Activated effector memory CD4-positive, alpha-beta T cell treated with anti-CD3 and anti-CD28 coated beads, Interleukin-2, amount 50 U/mL, for 16 hours (primary cell): ENCODE data around the gene PARVB.
A peak's percentile ranks its signal among the peaks of the same experiment; 100 is the strongest.

Experiments
- DNase-seq: peaks from one replicate; pipeline ENCODE4 v3.0.0-alpha.2; 2020

PARVB gene

DNA sequence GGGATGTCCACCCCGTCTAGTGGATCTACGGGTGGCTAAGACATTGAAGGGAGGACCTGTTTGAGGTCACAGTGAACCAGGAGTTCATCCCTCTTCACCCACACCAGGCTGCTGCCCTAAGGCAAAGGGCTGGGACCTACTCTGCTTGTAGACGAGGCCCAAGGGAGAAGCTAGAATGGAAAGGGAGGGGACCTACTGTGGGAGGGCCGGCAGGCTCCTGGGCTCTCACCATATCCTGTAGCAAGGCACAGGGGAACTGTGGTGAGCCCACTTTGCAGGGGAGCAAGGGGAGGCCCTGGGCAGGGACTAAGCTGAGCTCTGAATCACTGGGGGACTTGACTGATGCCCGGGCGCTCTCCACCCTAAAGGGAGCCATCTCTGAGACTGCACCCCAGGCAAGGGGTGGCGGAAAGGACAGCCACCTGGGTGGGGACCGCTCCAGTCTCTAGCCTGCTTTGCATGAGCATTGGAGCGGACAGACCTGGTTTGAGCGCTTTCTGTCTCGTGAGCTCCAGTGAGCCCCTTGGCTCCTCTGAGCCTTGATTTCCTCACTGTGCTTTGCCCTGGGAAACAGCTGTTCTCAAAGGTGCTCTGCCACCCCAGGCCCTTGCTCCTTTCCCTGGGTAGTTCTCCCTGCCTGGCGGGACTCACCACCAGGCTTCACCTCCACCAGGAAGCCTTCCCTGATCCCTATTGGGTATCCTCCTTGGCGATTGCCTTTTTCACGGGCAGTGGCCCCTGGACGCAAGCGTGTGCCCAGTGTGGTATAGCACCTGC is 180.8 kb downstream of the PARVB start:
- peak; percentile 55 for DNase-seq

DNA sequence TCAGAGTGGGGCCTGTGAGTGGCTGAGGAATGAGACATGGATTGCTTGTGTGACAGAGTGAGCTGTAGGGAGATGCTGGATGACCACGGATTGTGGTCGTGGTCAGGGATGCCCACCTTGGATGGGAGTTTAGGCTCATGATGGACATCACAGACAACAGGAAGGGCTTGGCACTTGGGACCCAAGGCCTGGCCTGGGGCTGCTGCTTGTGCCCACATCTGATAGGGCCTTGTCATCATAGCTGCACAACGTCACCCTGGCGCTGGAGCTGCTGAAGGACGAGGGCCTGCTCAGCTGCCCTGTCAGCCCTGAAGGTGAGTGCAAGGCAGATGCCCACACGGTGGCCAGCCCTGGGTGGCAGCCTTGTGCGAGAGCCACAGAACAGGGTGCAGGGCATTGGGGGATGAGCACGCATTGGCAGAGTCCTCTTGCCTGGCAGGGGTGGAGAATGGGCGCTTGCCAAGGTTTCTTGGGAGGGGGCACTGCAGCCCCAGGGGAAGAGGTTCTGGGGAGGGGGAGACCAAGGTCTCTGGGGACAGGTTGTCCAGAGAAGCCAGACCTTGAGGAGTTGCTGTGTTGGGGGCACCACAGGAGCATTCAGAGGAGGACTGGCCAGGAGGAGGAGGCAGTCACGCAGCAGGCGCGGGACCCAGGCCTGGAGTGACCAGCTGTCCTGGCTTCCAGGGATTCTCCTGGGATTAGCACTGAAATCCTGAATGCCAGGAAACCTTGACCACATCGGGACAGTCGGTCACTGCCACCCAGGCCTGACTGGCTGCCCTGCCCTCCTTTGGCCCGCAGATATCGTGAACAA is 181.6 kb downstream of the PARVB start:
- DNase-seq, result peak; percentile 59

DNA sequence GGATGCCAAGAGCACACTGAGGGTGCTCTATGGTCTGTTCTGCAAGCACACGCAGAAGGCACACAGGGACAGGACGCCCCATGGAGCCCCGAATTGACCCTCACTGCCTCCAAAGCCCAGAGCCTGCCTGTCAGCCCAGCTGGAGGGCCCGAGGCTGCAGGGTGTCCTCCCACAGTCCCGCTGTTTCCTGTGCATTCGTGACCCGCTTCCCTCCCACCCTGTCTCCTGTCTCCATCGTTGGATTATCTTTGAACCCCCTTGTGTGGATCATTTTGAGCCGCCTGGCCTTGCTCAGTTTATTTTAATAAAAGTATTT is 182.2 kb downstream of the PARVB start:
- DNase-seq, result peak; percentile 50

DNA sequence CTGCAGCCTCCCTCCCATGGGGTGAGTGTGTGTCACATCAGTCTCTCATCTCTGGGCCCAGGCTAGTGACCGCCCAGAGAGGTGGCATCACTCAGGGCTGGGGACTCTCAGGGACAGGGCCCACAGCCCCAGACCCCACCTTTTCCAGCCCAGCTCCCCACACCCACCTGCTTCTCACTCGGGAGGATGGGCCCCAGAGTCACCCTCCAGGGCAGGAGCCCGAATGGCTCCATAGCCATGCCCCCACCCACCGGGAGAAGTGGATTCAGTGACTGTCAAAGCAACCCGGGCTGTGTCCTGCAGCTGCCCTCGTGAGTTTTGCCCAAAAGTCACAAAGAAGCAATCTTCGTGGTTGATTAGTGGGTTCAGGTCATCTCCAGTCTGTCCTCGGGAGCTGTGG is 182.6 kb downstream of the PARVB start:
- DNase-seq, result peak; percentile 54

DNA sequence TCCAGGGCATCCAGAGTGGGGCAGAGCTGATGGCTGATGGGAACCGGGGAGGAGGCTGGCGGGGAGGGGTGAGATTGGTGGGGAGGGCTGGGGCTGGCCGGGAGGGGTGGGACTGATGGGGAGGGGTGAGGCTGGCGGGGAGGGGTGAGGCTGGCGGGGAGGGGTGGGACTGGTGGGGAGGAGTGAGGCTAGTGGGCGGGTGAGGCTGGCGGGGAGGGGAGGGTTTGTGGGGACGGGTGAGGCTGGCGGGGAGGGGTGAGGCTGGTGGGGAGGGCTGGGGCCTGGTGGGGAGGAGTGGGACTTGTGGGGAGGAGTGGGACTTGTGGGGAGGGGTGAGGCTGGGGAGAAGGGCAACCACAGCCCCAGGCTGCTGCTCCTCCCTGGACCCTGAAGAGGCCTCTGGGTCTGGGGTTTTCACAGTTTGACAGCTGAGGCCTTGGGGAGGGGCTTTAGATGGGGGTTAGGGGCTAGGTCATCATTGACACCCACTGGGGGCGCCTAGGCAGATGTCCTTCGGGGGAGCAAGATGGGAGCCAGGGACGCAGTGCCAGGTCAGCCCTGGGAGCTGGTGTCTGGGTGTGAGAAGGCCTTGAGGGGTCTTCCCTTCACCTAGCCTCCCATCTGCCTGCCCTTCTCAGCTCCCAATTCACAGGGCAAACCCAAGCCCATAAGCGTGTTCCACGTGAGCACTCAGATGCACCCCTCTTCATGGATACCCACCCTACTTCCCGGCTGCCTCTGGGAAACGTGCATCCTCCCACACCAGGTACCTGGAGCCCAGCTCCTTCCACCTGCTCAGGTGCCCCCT is 183.3 kb downstream of the PARVB start:
- peak; percentile 58 for DNase-seq

DNA sequence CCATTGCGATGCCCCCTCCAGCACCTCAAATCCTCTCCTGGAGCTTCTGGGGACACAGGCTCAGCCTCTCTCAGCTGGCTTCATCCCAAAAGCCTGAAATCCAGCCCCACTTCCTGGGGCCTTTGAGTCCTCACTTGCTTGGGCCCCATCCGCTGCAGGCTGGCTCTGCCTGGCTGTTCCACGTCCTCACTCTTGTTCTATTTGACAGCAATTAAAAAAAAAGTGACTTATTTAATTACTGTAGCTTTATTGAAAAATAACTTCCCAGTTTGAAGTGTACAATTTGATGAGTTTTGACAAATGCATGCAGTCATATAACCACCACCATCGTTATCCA is 183.8 kb downstream of the PARVB start:
- peak; percentile 48 for DNase-seq

DNA sequence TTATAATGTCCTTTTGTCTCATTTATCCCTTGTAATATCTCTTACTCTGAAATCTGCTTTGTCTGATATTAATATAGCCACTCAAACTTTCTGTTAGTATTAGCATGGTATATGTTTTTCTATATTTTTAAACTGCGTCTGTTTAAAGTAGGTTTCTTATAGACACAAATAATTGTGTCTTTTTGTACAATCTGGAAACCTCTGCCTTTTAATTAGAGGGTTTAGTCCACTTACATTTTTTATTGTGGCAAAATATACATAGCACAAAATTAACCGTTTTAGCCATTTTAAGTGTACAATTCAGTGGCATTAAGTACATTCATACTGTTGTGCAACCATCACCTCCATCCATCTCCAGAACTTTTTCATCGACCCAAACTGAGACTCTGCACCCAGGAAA is 185.2 kb downstream of the PARVB start:
- DNase-seq, result no peak

DNA sequence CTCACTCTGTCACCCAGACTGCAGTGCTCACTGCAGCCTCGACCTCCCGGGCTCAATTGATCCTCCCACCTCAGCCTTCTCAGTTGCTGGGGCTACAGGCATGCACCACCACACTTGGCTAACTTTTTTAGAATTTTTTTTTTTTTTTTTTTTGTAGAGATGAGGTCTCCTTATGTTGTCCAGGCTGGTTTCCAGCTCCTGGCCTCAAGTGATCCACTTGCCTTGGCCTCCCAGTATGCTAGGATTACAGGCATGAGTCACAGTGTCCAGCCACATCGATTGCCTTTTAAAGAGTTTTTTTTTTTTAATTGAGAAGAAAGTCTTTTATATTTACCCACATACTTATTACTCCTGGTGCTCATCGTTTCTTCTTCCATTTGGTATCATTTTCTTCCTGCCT is 186.6 kb downstream of the PARVB start:
- no peak for DNase-seq

DNA sequence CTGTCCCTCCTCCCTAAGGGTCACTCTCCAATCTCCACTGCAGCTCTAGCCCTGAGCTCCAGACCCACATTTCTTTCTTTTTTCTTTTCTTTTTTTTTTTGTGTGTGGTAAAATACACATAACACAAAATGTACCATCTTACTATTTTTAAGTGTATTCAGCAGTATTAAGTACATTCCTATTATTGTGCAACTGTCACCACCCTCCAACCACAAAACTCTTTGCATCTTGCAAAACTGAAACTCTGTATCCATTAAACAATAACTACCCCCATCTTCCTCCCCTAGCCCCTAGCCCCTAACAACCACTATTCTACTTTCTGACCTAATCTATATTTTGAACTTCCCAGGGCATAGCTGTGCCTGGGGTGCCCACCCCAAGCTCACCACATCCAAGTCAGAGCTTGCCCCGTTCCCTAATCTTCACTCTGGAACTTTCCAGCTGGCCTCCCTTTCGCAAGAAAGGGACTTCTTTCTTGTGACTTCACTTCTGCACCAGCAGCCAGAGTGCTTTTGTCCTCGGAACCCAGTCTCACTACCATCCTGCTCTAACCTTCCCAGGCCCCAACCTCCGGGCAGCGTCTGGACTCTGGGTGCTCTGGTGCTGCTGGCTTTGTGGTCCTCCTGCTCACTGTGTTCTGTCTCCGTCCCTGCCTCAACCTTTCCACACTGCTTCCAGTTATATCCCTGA is 187.3 kb downstream of the PARVB start:
- DNase-seq, result no peak

DNA sequence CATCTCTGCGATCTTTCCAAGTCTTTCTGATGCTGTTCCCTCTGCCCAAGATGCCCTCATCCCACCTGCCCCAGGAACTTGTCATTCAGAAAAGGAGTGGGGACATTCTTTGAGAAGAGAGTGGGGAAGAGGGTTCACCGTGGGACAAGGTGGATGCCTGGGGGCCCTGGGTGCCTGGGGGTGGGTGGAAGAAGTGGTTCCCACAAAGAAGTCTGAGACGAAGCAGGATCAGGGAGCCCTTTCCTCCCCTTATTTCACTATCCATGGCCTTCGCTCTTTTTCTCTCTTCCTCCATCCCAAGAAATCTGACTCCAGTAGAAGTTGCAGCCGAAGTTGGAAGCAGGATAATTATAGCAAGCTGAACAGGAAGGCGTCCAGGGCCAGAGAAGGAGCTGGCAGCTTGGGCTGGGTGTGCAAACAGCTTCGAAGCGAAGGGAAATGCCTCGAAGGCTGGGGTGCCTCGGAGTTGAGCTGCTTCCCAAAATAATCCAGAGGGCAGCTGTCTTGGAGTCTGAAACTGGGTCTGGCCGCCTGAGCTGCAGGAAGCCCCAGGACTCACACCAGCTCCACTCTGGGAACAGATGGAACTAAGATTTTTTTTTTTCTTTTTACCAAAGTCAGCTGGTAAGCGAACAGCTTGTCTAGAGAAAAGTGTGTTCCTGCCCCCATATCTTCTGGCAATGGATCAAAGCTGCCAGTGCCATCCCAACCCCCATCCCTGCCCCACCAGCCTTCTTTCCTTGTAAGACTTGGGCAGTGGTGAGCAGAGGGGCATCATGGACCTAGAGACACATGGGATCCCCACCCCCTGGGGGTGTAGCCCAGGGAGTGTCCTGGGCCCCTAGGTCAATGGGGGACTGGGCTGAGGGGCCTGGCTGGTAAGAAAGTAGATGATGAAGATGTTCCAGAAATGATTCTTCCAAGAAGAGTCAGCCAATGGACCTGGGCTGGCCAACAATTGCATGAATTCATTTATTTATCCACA is 188.1 kb downstream of the PARVB start:
- DNase-seq, result no peak

DNA sequence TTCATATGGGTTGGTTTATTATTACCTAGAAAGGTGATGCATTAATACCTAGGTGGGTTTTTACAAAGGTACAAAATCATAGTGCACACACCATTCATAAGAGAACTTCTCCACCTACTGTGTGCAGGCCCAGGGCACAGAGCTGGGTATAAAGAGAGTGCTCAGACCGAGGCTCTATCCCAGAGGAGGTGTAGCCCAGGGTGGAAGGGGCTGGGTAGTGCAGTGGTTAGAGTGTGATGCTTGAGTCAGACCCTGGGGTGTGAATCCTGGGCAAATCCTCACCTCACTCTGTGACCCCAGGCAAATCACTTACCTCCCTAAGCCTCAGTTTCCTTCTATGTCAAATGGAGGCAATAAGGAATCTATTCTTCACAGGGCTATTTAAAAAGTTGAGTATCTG is 188.8 kb downstream of the PARVB start:
- DNase-seq, result no peak

DNA sequence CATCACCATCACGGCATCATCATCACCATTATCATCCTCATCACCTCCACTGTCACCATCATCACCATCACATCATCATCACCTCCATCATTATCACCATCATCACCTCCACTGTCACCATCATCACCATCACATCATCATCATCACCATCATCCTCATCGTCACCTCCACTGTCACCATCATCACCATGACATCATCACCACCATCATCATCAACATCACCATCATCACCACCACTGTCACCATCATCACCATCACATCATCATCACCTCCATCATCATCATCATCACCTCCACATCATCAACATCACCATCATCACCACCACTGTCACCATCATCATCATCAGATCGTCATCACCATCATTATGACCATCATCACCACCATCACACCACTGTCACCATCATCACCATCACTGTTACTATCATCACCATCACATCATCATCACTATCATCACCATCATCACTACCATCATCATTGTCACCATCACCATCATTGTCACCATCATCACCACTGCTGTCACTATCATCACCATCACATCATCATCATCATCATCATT is 189.5 kb downstream of the PARVB start:
- no peak for DNase-seq

DNA sequence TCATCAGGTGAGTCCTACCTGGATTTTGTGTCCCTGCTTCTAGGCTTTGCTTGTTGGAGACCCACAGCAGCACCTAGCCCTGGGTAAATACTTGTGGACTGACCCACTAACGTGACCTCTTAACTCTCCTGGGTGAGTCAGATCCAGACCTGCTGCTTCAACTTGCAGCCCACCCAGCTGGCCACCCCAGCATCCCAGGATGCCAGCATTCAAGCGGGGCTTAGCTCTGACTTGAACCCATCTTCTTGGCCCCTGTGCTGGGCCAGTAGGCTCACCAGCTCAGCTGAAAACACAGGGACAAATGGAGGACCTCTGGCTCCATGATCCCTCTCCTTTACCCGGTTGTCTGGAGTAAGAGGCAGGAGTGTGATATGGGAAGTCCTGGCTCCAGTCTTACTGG is 190.1 kb downstream of the PARVB start:
- DNase-seq, result no peak

DNA sequence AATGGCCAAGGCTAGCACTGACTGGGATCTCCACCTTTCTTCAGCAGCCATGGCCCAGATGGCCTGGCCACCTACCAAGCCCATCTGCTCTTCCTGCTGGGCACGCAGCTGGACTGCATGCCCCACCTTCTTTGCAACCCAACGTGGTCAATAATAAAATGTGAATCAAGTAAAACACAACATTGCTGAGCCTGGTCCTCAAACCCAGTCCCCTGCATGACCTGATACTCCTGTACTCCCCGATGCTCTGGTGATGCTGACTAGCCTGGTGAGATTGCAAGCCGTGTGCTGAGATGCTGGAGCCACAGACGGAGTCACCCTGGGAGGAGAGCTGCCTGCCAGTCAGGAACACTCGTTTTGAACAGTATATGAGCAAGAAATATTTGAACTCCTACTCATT is 190.7 kb downstream of the PARVB start:
- no peak for DNase-seq

DNA sequence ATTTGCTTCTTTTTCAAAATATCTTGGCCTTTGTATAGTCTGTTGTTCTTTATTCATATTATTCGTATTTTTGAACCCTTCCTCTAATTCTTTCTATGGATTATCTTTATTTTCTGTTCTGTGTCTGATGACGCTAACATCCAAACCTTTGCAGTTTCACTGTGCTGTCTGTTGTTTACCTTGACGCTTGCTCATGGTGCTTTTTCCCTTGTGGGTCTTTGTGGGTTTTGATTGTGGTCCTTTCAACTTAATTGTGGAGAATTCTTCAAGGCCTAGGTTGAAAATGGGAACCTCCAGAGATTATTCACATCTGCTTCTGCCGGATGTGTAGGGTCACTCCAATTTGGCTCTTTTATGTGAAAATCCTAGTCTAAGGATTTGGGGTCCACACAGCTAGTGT is 191.2 kb downstream of the PARVB start:
- DNase-seq, result no peak

DNA sequence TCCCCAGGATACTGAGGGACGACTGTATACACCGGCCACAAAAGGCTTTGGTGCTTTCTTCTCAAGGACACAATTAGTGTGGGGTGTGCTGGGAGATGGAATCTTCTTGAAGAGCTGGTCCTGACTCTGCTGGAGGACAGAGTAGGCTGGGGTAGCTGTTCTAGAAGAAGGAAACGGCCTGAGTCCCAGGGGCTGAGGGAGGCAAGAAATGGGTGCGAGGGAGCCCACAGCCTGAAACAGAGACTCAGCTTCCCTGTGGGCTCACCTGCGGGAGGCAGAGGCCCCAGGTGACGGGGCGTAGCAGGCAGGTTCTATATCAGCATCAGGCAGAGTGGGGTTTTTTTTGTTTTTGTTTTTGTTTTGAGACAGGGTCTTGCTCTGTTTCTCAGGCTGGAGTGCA is 193.2 kb downstream of the PARVB start:
- no peak for DNase-seq

DNA sequence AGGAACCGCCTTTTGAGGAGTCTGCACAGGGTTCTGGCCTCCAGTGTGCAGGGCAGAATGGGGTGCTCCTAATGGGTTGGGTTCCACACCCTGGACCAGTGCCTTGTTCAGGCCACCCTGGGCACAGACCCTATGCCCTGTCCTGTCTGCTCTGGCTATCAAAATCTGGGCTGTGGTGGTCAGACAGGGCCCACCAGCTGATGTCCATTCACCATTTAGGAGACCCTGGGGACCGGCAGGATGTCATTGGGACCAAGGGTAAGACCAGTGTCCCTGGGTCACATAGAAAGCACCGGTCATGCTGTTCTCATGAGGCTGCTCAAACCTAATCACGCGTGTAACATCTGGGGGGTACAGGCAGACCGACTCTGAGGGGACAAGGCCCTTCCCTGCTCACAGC is 194.0 kb downstream of the PARVB start:
- no peak for DNase-seq

DNA sequence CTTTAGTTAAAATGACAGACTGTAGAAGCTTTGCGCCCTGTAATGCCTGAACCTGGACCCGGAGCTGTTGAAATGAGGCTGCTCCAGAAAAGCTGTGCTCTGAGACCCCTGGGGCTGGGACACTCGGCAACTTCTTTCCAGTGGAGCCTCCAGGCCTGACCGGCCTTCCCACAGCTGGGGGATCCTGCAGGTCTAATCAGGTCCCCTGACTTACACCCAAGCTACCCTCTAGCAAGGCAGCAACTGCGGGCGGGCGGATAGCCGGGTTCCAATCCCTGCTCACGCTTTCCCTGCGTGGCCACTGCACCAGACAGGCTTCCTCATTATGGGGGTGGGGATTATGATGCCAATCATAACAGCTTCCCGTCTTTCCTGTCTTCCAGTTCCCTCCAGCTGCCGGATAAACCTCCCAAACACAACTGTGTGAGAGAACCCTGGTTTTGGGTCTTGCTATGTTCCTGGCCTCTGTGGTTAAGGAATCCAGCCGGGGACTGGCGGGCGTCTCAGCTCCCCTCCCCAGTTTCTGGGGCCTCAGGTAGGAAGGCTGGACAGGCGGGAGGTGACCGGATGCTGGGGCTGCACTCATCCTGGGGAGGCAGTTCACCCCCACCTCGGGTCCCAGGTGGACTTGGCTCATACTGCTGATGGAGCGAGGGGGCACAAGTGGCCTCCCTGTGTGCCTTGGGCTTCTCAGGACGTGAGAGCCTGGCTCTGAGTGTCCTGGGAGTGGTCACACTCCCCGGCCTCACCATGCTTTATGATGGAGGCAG is 195.2 kb downstream of the PARVB start:
- no peak for DNase-seq

DNA sequence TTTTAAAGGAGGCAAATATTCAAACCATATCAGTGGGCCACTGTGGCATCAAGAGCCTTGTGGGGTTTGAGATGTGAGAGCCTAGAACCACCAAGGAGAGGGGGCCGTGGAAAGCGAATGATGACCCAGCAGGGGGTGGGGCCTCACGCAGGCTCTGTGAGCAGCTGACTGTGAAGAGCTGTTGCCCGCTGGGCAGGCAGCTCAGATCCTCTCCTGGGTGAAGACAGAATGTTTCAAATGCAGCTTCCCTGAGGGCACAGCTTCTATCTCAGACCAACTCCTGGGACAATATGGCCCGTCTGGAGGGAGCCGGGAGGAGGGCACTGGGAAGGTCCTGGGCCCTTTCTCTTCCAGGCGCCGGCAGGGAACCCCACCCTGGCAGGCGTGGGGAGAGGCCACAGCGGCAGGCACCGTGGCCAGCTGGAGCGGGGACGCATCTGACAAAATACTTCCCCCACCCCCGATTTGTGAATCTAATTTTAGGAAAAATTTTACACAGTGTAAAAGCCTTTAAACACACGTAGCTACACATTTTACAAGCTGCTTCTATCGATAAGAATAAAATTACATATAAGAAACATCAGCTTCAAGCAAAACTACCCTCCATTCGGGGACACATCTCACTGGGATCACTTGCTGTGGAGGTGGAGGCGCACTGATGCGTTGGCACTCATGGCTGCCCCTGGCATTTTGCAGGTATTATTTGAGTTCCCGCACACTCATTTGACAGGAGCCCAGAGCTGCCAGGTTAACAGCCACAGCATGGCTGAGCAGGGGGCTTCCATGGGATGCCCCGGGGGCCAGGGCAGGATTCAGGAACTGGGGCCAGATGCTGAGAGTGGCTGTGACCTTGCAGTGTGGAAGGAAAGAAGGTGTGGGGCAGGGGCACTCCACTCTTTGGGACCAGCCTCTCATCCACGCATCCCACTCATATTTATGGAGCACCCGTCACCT is 196.9 kb downstream of the PARVB start:
- DNase-seq, result no peak
